IMR-90 (cell line): ENCODE results near the gene PATL2. TPM values are rescaled to one million over a fixed set of nuclear protein-coding genes. Genes with fewer than 3 reads are reported as not detected.

Experiments
- ATAC-seq: fragments of 200-7000 bp; cut with Tn5 transposase; 2 replicates; pipeline ENCODE4 v1.9.1; 2020; ENCODE audit warnings: low read depth, mild to moderate bottlenecking, moderate library complexity
- BruUV-seq: library from RNA; stranded (reverse); fragments of 400-500 nt; replicated peaks from 2 replicates; lab custom pipeline; 2021; lab: Mats Ljungman, UMichigan
- CTCF ChIA-PET: fragments of 300-600 bp; formaldehyde crosslinking; extraction: SDS; loops from one replicate; lab custom pipeline; 2021; ENCODE audit warnings: antibody characterized with exemption; lab: Yijun Ruan, JAX
- POLR2A ChIA-PET: fragments of 300-600 bp; sonication (Branson Sonifier 250); formaldehyde crosslinking; loops from one replicate; lab custom pipeline; 2022; ENCODE audit warnings: antibody characterized with exemption; ENCODE audit not compliant: unreplicated experiment; lab: Charles Lee
- DNase-seq: peaks from one replicate; pipeline ENCODE4 v3.0.0; 2013
- H2AFZ ChIP-seq: replicated peaks from 2 replicates; pipeline ENCODE3; 2013; ENCODE audit warnings: low read length, mild to moderate bottlenecking; ENCODE audit not compliant: poor library complexity
- H2AK5ac ChIP-seq: 2 replicates; pipeline ENCODE4 v1.6.1; 2013; ENCODE audit warnings: low read depth, low read length, inconsistent platforms
- H2AK9ac ChIP-seq: replicated peaks from 2 replicates; pipeline ENCODE3; 2013; ENCODE audit warnings: mild to moderate bottlenecking, low read depth, low read length, moderate library complexity; ENCODE audit not compliant: poor library complexity
- H2BK120ac ChIP-seq: 2 replicates; pipeline ENCODE4 v1.6.1; 2013; ENCODE audit warnings: low read depth, low read length, inconsistent platforms
- H2BK15ac ChIP-seq: 3 replicates; pipeline ENCODE4 v1.6.1; 2013; ENCODE audit warnings: low read depth, low read length, inconsistent platforms
- H2BK20ac ChIP-seq: 2 replicates; pipeline ENCODE4 v1.6.1; 2013; ENCODE audit warnings: low read depth, mild to moderate bottlenecking, inconsistent platforms, low read length, moderate library complexity
- H2BK5ac ChIP-seq: 2 replicates; pipeline ENCODE4 v1.6.1; 2013; ENCODE audit warnings: mild to moderate bottlenecking, low read depth, low read length, inconsistent platforms; ENCODE audit not compliant: poor library complexity, severe bottlenecking
- H3K14ac ChIP-seq: replicated peaks from 2 replicates; pipeline ENCODE4 v1.6.1; 2013; ENCODE audit warnings: low read depth, low read length, inconsistent platforms
- H3K18ac ChIP-seq: 2 replicates; pipeline ENCODE4 v1.6.1; 2013; ENCODE audit warnings: low read depth, low read length, control low read depth
- H3K23ac ChIP-seq: 2 replicates; pipeline ENCODE4 v1.6.1; 2013; ENCODE audit warnings: low read depth, low read length, inconsistent platforms
- H3K27ac ChIP-seq: 2 replicates; pipeline ENCODE4 v1.5.1; 2013; ENCODE audit warnings: mild to moderate bottlenecking, control low read depth, low read length; ENCODE audit not compliant: insufficient read depth
- H3K27me3 ChIP-seq: 2 replicates; pipeline ENCODE4 v1.6.1; 2013; ENCODE audit warnings: low read length; ENCODE audit not compliant: control insufficient read depth, insufficient read depth
- H3K36me3 ChIP-seq: 2 replicates; pipeline ENCODE4 v1.6.1; 2013; ENCODE audit warnings: low read length, mixed read lengths; ENCODE audit not compliant: control insufficient read depth, insufficient read depth
- H3K4ac ChIP-seq: 2 replicates; pipeline ENCODE4 v1.6.1; 2013; ENCODE audit warnings: low read depth, low read length, inconsistent platforms
- H3K4me1 ChIP-seq: 2 replicates; pipeline ENCODE4 v1.6.1; 2013; ENCODE audit warnings: low read length, mixed read lengths; ENCODE audit not compliant: control insufficient read depth, insufficient read depth
- H3K4me2 ChIP-seq: 2 replicates; pipeline ENCODE4 v1.6.1; 2013; ENCODE audit warnings: low read depth, mild to moderate bottlenecking, control low read depth, low read length, moderate library complexity
- H3K4me3 ChIP-seq: 2 replicates; pipeline ENCODE4 v1.5.1; 2013; ENCODE audit warnings: low read depth, mild to moderate bottlenecking, control low read depth, low read length, moderate library complexity; ENCODE audit not compliant: insufficient read depth
- H3K56ac ChIP-seq: 2 replicates; pipeline ENCODE4 v1.6.1; 2013; ENCODE audit warnings: low read length, inconsistent platforms; ENCODE audit not compliant: insufficient read depth; ENCODE audit errors: extremely low read depth
- H3K79me1 ChIP-seq, 2 experiments: 2 replicates each; pipeline ENCODE4 v1.6.1; 2013; ENCODE audit warnings: low read length in 2 of 2, inconsistent platforms in 1 of 2, low read depth in 1 of 2
- H3K9ac ChIP-seq: 2 replicates; pipeline ENCODE4 v1.6.1; 2013; ENCODE audit warnings: low read depth, low read length, control low read depth
- H3K9me1 ChIP-seq: 2 replicates; pipeline ENCODE4 v1.6.1; 2013; ENCODE audit warnings: low read length, inconsistent platforms; ENCODE audit not compliant: insufficient read depth
- H3K9me3 ChIP-seq: 2 replicates; pipeline ENCODE4 v1.6.1; 2013; ENCODE audit warnings: low read length; ENCODE audit not compliant: control insufficient read depth, insufficient read depth
- H4K20me1 ChIP-seq: 2 replicates; pipeline ENCODE4 v1.6.1; 2013; ENCODE audit warnings: low read length, inconsistent platforms; ENCODE audit not compliant: insufficient read depth
- H4K5ac ChIP-seq: 2 replicates; pipeline ENCODE4 v1.6.1; 2013; ENCODE audit warnings: mild to moderate bottlenecking, low read depth, low read length, control low read depth
- H4K8ac ChIP-seq, 2 experiments: 2 replicates each; pipeline ENCODE4 v1.6.1; 2013; ENCODE audit warnings: low read depth in 2 of 2, low read length in 2 of 2, control low read depth in 1 of 2, inconsistent platforms in 1 of 2
- H4K91ac ChIP-seq: 2 replicates; pipeline ENCODE4 v1.6.1; 2013; ENCODE audit warnings: low read depth, low read length, inconsistent platforms; ENCODE audit not compliant: insufficient read depth
- CEBPB ChIP-seq: IDR thresholded peaks from 2 replicates; pipeline ENCODE4 v1.6.1; 2012; ENCODE audit warnings: low read depth, low read length, improper control_type of control experiment
- CHD1 ChIP-seq: IDR thresholded peaks from 2 replicates; pipeline ENCODE4 v1.6.1; 2012; ENCODE audit warnings: low read depth, low read length, improper control_type of control experiment
- CTCF ChIP-seq: conservative IDR thresholded peaks from 2 replicates; pipeline ENCODE4 v1.5.1; 2012; ENCODE audit warnings: mild to moderate bottlenecking, low read depth, low read length, improper control_type of control experiment
- ELK1 ChIP-seq: fragments of 150-350 bp; IDR thresholded peaks from 2 replicates; pipeline ENCODE4 v1.6.1; 2016; ENCODE audit warnings: low read depth, mild to moderate bottlenecking, low read length, moderate library complexity, borderline replicate concordance
- FOS ChIP-seq: fragments of 150-350 bp; IDR thresholded peaks from 2 replicates; pipeline ENCODE4 v1.6.1; 2016; ENCODE audit warnings: low read depth, low read length
- MAFK ChIP-seq: IDR thresholded peaks from 2 replicates; pipeline ENCODE4 v1.6.1; 2012; ENCODE audit warnings: low read depth, low read length, improper control_type of control experiment
- RAD21 ChIP-seq: IDR thresholded peaks from 2 replicates; pipeline ENCODE4 v1.6.1; 2012; ENCODE audit warnings: low read length, improper control_type of control experiment
- RCOR1 ChIP-seq: IDR thresholded peaks from 2 replicates; pipeline ENCODE4 v1.6.1; 2012; ENCODE audit warnings: mild to moderate bottlenecking, low read length, improper control_type of control experiment; ENCODE audit not compliant: insufficient replicate concordance
- RFX5 ChIP-seq: IDR thresholded peaks from 2 replicates; pipeline ENCODE4 v1.8.0; 2012; ENCODE audit warnings: low read depth, mild to moderate bottlenecking, low read length, moderate library complexity
- USF2 ChIP-seq: fragments of 150-350 bp; IDR thresholded peaks from 2 replicates; pipeline ENCODE4 v1.6.1; 2017; ENCODE audit warnings: mild to moderate bottlenecking, antibody characterized with exemption, low read length, low read depth
- WGBS, 2 experiments: methylation state at CpG; one replicate each; pipeline versions ENCODE4 v1.1.5 to v1.1.7; 2013; ENCODE audit warnings: missing lambda C conversion rate in 2 of 2; ENCODE audit not compliant: insufficient read length in 1 of 2; ENCODE audit errors: extremely low coverage in 2 of 2; 5-methylcytosine and 5-hydroxymethylcytosine counted together
- dilution Hi-C: fragments of 300-500 bp; cut with HindIII; formaldehyde crosslinking; loops from one replicate; pipeline ENCODE4 v1.14.3; 2018; ENCODE audit warnings: low sequenced_read_pairs; ENCODE audit not compliant: unreplicated experiment
- in situ Hi-C: fragments of 300-500 bp; cut with MboI; formaldehyde crosslinking; loops from 3 replicates; pipeline ENCODE4 v1.14.3; 2019; ENCODE audit warnings: low sequenced_read_pairs, inconsistent platforms, mixed read lengths
- intact Hi-C: fragments of 100-400 bp; cut with micrococcal nuclease; formaldehyde crosslinking; loops from 2 replicates; pipeline ENCODE4 v1.10.0; 2022
- polyA plus RNA-seq, 3 experiments: library from polyadenylated mRNA; depleted of rRNA; stranded (reverse); fragments of >200 nt; gene quantifications; 2 replicates each; pipeline ENCODE4 v1.2.3, GENCODE V29; 2012; ENCODE audit warnings: low replicate concordance in 1 of 3
- total RNA-seq: library from RNA; depleted of rRNA; stranded (reverse); fragments of >200 nt; gene quantifications from 2 replicates; pipeline ENCODE4 v1.2.3, GENCODE V29; 2012

The PATL2 gene
- total and polyA plus RNA-seq, 2 of the 4 experiments (the other 2 are of a cell fraction) = 0.10 TPM; not detected in 1

- CTCF ChIA-PET = no interaction called here
- Histone ChIP-seq H4K8ac (no peak overlapping the region), H2BK120ac (no peak overlapping the region), H4K91ac (no peak overlapping the region), H2AK5ac (no peak overlapping the region), H3K56ac (no peak overlapping the region), H3K27ac (no peak overlapping the region), H3K18ac (no peak overlapping the region), H3K4me2 (no peak overlapping the region), H3K4me1 (no peaks in the 10 kb centered on the region), H3K9ac (no peak overlapping the region), H3K14ac (no peak overlapping the region), H3K4me3 (no peak overlapping the region), H4K5ac (no peak overlapping the region), H3K23ac (no peak overlapping the region), H2BK20ac (no peak overlapping the region), H3K36me3 (peaks cover 16% of the 10 kb centered on the region), H2AFZ (no peak overlapping the region), H3K27me3 (no peaks in the 10 kb centered on the region), H3K9me3 (no peaks in the 10 kb centered on the region), H2AK9ac (no peak overlapping the region), H4K20me1 (no peaks in the 10 kb centered on the region), H3K79me1 (peaks cover 9 to 16% of the 10 kb centered on the region in 2 experiments; a peak in 2 of 4 replicates), H2BK5ac (no peak overlapping the region), H3K4ac (no peak overlapping the region), H2BK15ac (no peak overlapping the region), H3K9me1 (no peaks in the 10 kb centered on the region; the same call in 1 of the 2 replicates)
- dilution Hi-C loops = no loop called here
- POLR2A ChIA-PET = no interaction called here
- no TSS peak for BruUV-seq
- DNase-seq (no peak), ATAC-seq (no peak)
- TF ChIP-seq RAD21 (no peak), ELK1 (no peak), CEBPB (no peak), CTCF (no peak), FOS (no peak), RFX5 (no peak), RCOR1 (no peak), USF2 (no peak), CHD1 (no peak), MAFK (no peak)
- WGBS, 2 experiments = 100% methylated on average over 1 of the region's 1 CpG; no CpG with 5 or more reads in 1 of the 2 experiments
- in situ Hi-C loops = no loop called here
- intact Hi-C loops = no loop called here
These were observed 54.8 kb downstream of the PATL2 start for GRCh38 chr15:44656298-44656697.
